Measurements from ENCODE around the gene VMAC.

The VMAC gene

GRCh38 chr19:5880196-5880595 is 24.5 kb upstream of the VMAC start:
- H3K4me3 ChIP-seq (ENCODE audit: low read length): no peak overlapping the region
- H3K36me3 ChIP-seq (replicated peaks; ENCODE audit: insufficient read depth, low read length): no peaks in the 10 kb centered on the region
- no peak overlapping the region for H3K9ac ChIP-seq (ENCODE audit: low read length)
- no peak overlapping the region for H3K4me2 ChIP-seq (ENCODE audit: low read depth, low read length)
- no peak overlapping the region for H2AFZ ChIP-seq (ENCODE audit: low read length)
- no peaks in the 10 kb centered on the region for H3K9me2 ChIP-seq (replicated peaks; ENCODE audit: insufficient read depth, low read length)
- H3K9me3 ChIP-seq (replicated peaks; ENCODE audit: insufficient read depth, low read length): no peaks in the 10 kb centered on the region
- no peak for DNase-seq
- TF ChIP-seq EZH2phosphoT487 (IDR thresholded peaks at IDR 0.05; ENCODE audit: low read length) (no peak), CTCF (IDR thresholded peaks at IDR 0.05; ENCODE audit: low read length) (no peak), EZH2 (optimal IDR thresholded peaks at IDR 0.05; ENCODE audit: low read depth, low read length) (no peak)
- no peak overlapping the region for H3K27ac ChIP-seq (ENCODE audit: low read length)
- H3K4me1 ChIP-seq (ENCODE audit: low read length): no peaks in the 10 kb centered on the region
- H3F3A ChIP-seq (ENCODE audit: insufficient read depth, low read length): no peaks in the 10 kb centered on the region
- H3K79me2 ChIP-seq (ENCODE audit: low read length): no peaks in the 10 kb centered on the region
- H4K20me1 ChIP-seq (ENCODE audit: insufficient read depth, low read length): no peaks in the 10 kb centered on the region
- H3K27me3 ChIP-seq (replicated peaks; ENCODE audit: insufficient read depth, low read length): peaks cover 83% of the 10 kb centered on the region

- TF ChIP-seq CTCF (IDR thresholded peaks at IDR 0.05; ENCODE audit: low read length) (no peak), EZH2 (optimal IDR thresholded peaks at IDR 0.05; ENCODE audit: low read depth, low read length) (peak; percentile 50), EZH2phosphoT487 (IDR thresholded peaks at IDR 0.05; ENCODE audit: low read length) (no peak)
- Histone ChIP-seq H3K9me3 (replicated peaks; ENCODE audit: insufficient read depth, low read length) (no peaks in the 10 kb centered on the region), H3K27me3 (replicated peaks; ENCODE audit: insufficient read depth, low read length) (peaks cover 88% of the 10 kb centered on the region), H3K9me2 (replicated peaks; ENCODE audit: insufficient read depth, low read length) (no peaks in the 10 kb centered on the region), H3F3A (ENCODE audit: insufficient read depth, low read length) (no peaks in the 10 kb centered on the region), H3K4me2 (ENCODE audit: low read depth, low read length) (no peak overlapping the region), H2AFZ (ENCODE audit: low read length) (no peak overlapping the region), H3K79me2 (ENCODE audit: low read length) (no peaks in the 10 kb centered on the region), H4K20me1 (ENCODE audit: insufficient read depth, low read length) (no peaks in the 10 kb centered on the region), H3K4me1 (ENCODE audit: low read length) (no peaks in the 10 kb centered on the region), H3K4me3 (ENCODE audit: low read length) (no peak overlapping the region), H3K9ac (ENCODE audit: low read length) (no peak overlapping the region), H3K27ac (ENCODE audit: low read length) (no peak overlapping the region), H3K36me3 (replicated peaks; ENCODE audit: insufficient read depth, low read length) (no peaks in the 10 kb centered on the region)
- DNase-seq: no peak
Measured at GRCh38 chr19:5880604-5881078, 24.0 kb upstream of the VMAC start.

- H3K27ac ChIP-seq (ENCODE audit: low read length): no peak overlapping the region
- H3K9me2 ChIP-seq (replicated peaks; ENCODE audit: insufficient read depth, low read length): no peaks in the 10 kb centered on the region
- no peaks in the 10 kb centered on the region for H3K4me1 ChIP-seq (ENCODE audit: low read length)
Measured at GRCh38 chr19:5881543-5882299, 23.0 kb upstream of the VMAC start.

More at GRCh38 chr19:5881543-5882299, 23.0 kb upstream of the VMAC start:
- Histone ChIP-seq H3K36me3 (replicated peaks; ENCODE audit: insufficient read depth, low read length) (no peaks in the 10 kb centered on the region), H3K9me3 (replicated peaks; ENCODE audit: insufficient read depth, low read length) (no peaks in the 10 kb centered on the region), H3K9ac (ENCODE audit: low read length) (no peak overlapping the region), H3K4me2 (ENCODE audit: low read depth, low read length) (no peak overlapping the region), H2AFZ (ENCODE audit: low read length) (no peak overlapping the region), H4K20me1 (ENCODE audit: insufficient read depth, low read length) (no peaks in the 10 kb centered on the region), H3F3A (ENCODE audit: insufficient read depth, low read length) (no peaks in the 10 kb centered on the region), H3K79me2 (ENCODE audit: low read length) (no peaks in the 10 kb centered on the region), H3K27me3 (replicated peaks; ENCODE audit: insufficient read depth, low read length) (peaks cover 91% of the 10 kb centered on the region), H3K4me3 (ENCODE audit: low read length) (no peak overlapping the region)
- TF ChIP-seq EZH2phosphoT487 (IDR thresholded peaks at IDR 0.05; ENCODE audit: low read length) (no peak), EZH2 (optimal IDR thresholded peaks at IDR 0.05; ENCODE audit: low read depth, low read length) (no peak), CTCF (IDR thresholded peaks at IDR 0.05; ENCODE audit: low read length) (no peak)
- no peak for DNase-seq
